Measurements from ENCODE around the gene MGAT4A. TPM values are rescaled to one million over a fixed set of nuclear protein-coding genes. Genes with fewer than 3 reads are reported as not detected.

MGAT4A gene
- total RNA-seq, 2 donors from 2014 or later: 13.2 to 37.4 TPM

- no peak for DNase-seq (ENCODE audit: low spot score)
- no peak overlapping the region for H3K4me3 ChIP-seq
- H3K4me1 ChIP-seq: peaks cover 0 to 52% of the 10 kb centered on the region in 2 donors
- no peaks in the 10 kb centered on the region for H3K9me3 ChIP-seq
- no peaks in the 10 kb centered on the region for H3K27me3 ChIP-seq
- no peaks in the 10 kb centered on the region for H3K36me3 ChIP-seq
- peak overlapping the region in 1 of 2 donors; percentile 47 for H3K27ac ChIP-seq
- TF ChIP-seq CTCF (IDR thresholded peaks at IDR 0.05): no peak
Observed at GRCh38 chr2:98727369-98728087, 3.4 kb downstream of the MGAT4A start.

- no peak for TF ChIP-seq CTCF (IDR thresholded peaks at IDR 0.05)
- H3K36me3 ChIP-seq: no peaks in the 10 kb centered on the region
- peak overlapping the region in 1 of 2 donors; percentile 47 for H3K27ac ChIP-seq
- H3K27me3 ChIP-seq: no peaks in the 10 kb centered on the region
- H3K4me3 ChIP-seq: no peak overlapping the region
- H3K9me3 ChIP-seq: no peaks in the 10 kb centered on the region
- no peak for DNase-seq (ENCODE audit: low spot score)
- H3K4me1 ChIP-seq: peaks cover 0 to 47% of the 10 kb centered on the region in 2 donors
Observed at GRCh38 chr2:98726735-98727368, 4.1 kb downstream of the MGAT4A start.

GRCh38 chr2:98726205-98726604 is 4.7 kb downstream of the MGAT4A start:
- Histone ChIP-seq H3K4me3 (no peak overlapping the region), H3K4me1 (peaks cover 0 to 42% of the 10 kb centered on the region in 2 donors), H3K27me3 (no peaks in the 10 kb centered on the region), H3K27ac (peak overlapping the region in 1 of 2 donors; percentile 9), H3K9me3 (no peaks in the 10 kb centered on the region), H3K36me3 (no peaks in the 10 kb centered on the region)
- no peak for TF ChIP-seq CTCF (IDR thresholded peaks at IDR 0.05)
- no peak for DNase-seq (ENCODE audit: low spot score)

- peaks cover 9% of the 10 kb centered on the region for H3K36me3 ChIP-seq
- DNase-seq (ENCODE audit: low spot score): no peak
- no peak overlapping the region for H3K4me3 ChIP-seq
- no peaks in the 10 kb centered on the region for H3K27me3 ChIP-seq
- peaks cover 0 to 7% of the 10 kb centered on the region in 2 donors for H3K4me1 ChIP-seq
- no peak overlapping the region for H3K27ac ChIP-seq
- no peak for TF ChIP-seq CTCF (IDR thresholded peaks at IDR 0.05)
- H3K9me3 ChIP-seq: no peaks in the 10 kb centered on the region
Observed at GRCh38 chr2:98720286-98720685, 10.6 kb downstream of the MGAT4A start.

GRCh38 chr2:98717621-98718020 is 13.3 kb downstream of the MGAT4A start:
- Histone ChIP-seq H3K36me3 (peaks cover 9% of the 10 kb centered on the region), H3K27me3 (no peaks in the 10 kb centered on the region), H3K27ac (no peak overlapping the region)

More at GRCh38 chr2:98717621-98718020, 13.3 kb downstream of the MGAT4A start:
- H3K9me3 ChIP-seq: no peaks in the 10 kb centered on the region
- DNase-seq (ENCODE audit: low spot score): no peak
- H3K4me3 ChIP-seq: no peak overlapping the region
- no peaks in the 10 kb centered on the region for H3K4me1 ChIP-seq
- TF ChIP-seq CTCF (IDR thresholded peaks at IDR 0.05): no peak

All from right atrium auricular region (tissue), 2 donors.